ENCODE measurements around the gene MOGAT3.

DNA sequence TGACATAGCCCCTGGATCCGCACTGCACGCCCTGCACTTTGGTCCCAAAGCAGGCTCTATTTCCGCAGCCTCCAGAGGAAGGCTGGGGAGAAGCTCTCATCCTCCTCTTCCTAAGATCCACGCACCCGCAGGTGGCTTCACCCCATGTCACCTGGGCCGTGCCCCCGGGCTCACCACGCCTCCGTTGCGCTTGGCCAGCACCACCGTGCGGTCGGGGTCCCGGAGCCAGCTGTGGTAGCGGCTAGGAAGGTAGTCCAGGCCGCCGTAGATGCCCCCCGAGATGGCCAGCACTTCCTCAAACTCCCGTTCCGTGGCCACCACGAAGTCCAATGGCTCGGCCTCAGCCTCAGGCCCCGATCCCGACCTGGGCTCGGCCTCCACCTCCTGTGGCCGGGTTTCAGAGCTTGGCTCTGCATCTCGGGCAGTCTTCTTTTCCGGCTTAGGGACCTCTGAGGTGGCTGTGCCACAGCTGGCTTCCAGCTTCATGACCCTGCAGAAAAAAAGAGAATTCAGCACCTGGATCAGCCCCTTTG is 26.4 kb downstream of the MOGAT3 start:
- TF ChIP-seq EZH2 (IDR thresholded peaks at IDR 0.05; ENCODE audit: borderline replicate concordance, low read length): no peak
- TF ChIP-seq, protein P1, sequence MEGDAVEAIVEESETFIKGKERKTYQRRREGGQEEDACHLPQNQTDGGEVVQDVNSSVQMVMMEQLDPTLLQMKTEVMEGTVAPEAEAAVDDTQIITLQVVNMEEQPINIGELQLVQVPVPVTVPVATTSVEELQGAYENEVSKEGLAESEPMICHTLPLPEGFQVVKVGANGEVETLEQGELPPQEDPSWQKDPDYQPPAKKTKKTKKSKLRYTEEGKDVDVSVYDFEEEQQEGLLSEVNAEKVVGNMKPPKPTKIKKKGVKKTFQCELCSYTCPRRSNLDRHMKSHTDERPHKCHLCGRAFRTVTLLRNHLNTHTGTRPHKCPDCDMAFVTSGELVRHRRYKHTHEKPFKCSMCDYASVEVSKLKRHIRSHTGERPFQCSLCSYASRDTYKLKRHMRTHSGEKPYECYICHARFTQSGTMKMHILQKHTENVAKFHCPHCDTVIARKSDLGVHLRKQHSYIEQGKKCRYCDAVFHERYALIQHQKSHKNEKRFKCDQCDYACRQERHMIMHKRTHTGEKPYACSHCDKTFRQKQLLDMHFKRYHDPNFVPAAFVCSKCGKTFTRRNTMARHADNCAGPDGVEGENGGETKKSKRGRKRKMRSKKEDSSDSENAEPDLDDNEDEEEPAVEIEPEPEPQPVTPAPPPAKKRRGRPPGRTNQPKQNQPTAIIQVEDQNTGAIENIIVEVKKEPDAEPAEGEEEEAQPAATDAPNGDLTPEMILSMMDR (IDR thresholded peaks at IDR 0.05; ENCODE audit: low read length): no peak

All from OCI-LY1 (cell line).